B cell (primary cell): Measurements from ENCODE around the gene NPHS1. TPM values are rescaled to one million over a fixed set of nuclear protein-coding genes. Genes with fewer than 3 reads are reported as not detected.

Source experiments
- ATAC-seq: fragments of 200-7000 bp; cut with Tn5 transposase; one replicate; pipeline ENCODE4 v1.10.0; 2021; ENCODE audit warnings: low read depth, mild to moderate bottlenecking, moderate number of reproducible peaks, moderate library complexity
- CTCF ChIA-PET: fragments of 350-600 bp; sonication (Branson Sonifier 250); formaldehyde crosslinking; loops from one replicate; lab custom pipeline; 2021; ENCODE audit warnings: antibody characterized with exemption, inconsistent platforms; lab: Charles Lee
- POLR2A ChIA-PET: fragments of 350-600 bp; sonication (Branson Sonifier 250); formaldehyde crosslinking; loops from one replicate; lab custom pipeline; 2021; ENCODE audit warnings: antibody characterized with exemption; lab: Charles Lee
- DNase-seq: peaks from one replicate; pipeline ENCODE4 v3.0.0; 2013
- H2AFZ ChIP-seq: 2 replicates; pipeline ENCODE4 v1.6.1; 2012; ENCODE audit warnings: mild to moderate bottlenecking, low read depth, low read length; ENCODE audit not compliant: insufficient read depth, poor library complexity, severe bottlenecking
- H3K27ac ChIP-seq, 2 donors: 1 replicate in 1 of 2; 2 replicates in 1 of 2; pipeline ENCODE4 v1.5.1; 2012 to 2013; ENCODE audit warnings: low read length in 2 of 2, mild to moderate bottlenecking in 2 of 2, moderate library complexity in 1 of 2
- H3K27me3 ChIP-seq, 4 experiments: fragments of 200-600 bp in 1 of 4; sonication (generic) in 1 of 4; replicated peaks in 1 of 4; 1 replicate in 2 of 4; 2 replicates in 2 of 4; pipeline versions ENCODE4 v1.6.1 to v1.7.0; 2013 to 2016; ENCODE audit warnings: low read length in 3 of 4, mild to moderate bottlenecking in 2 of 4, mixed read lengths in 1 of 4, moderate library complexity in 1 of 4; ENCODE audit not compliant: insufficient read depth in 4 of 4, control insufficient read depth in 3 of 4; ENCODE audit errors: control extremely low read depth in 1 of 4
- H3K36me3 ChIP-seq, 2 experiments: replicated peaks in 1 of 2; 1 replicate in 1 of 2; 2 replicates in 1 of 2; pipeline versions ENCODE4 v1.6.1 to v1.7.1; 2013; ENCODE audit warnings: low read length in 1 of 2; ENCODE audit not compliant: insufficient read depth in 2 of 2, control insufficient read depth in 1 of 2; ENCODE audit errors: control extremely low read depth in 1 of 2, extremely low read depth in 1 of 2
- H3K4me1 ChIP-seq, 2 donors: fragments of 200-600 bp in 1 of 2; sonication (generic) in 1 of 2; 1 replicate in 1 of 2; 2 replicates in 1 of 2; pipeline versions ENCODE4 v1.5.1 to v1.6.1; 2013 to 2017; ENCODE audit warnings: low read length in 2 of 2; ENCODE audit not compliant: control insufficient read depth in 2 of 2, insufficient read depth in 2 of 2
- H3K4me2 ChIP-seq: replicated peaks from 2 replicates; pipeline ENCODE3; 2012; ENCODE audit warnings: mild to moderate bottlenecking, low read depth, low read length; ENCODE audit not compliant: poor library complexity, severe bottlenecking
- H3K4me3 ChIP-seq, 5 experiments: fragments of 200-600 bp in 1 of 5; sonication (generic) in 1 of 5; 1 replicate in 3 of 5; 2 replicates in 2 of 5; pipeline versions ENCODE4 v1.5.1 to v1.7.0; 2011 to 2016; ENCODE audit warnings: low read length in 4 of 5, mild to moderate bottlenecking in 4 of 5, low read depth in 2 of 5, control low read depth in 1 of 5, moderate library complexity in 1 of 5; ENCODE audit not compliant: insufficient read depth in 1 of 5; ENCODE audit errors: control extremely low read depth in 1 of 5, extremely low read depth in 1 of 5
- H3K79me2 ChIP-seq: fragments of 200-600 bp; sonication (generic); one replicate; pipeline ENCODE4 v1.6.0; 2016; ENCODE audit warnings: low read length; ENCODE audit not compliant: control insufficient read depth, insufficient read depth
- H3K9ac ChIP-seq: fragments of 200-600 bp; sonication (generic); 2 replicates; pipeline ENCODE4 v1.6.1; 2017; ENCODE audit warnings: mild to moderate bottlenecking, low read length, moderate library complexity
- H3K9me3 ChIP-seq, 3 donors: one replicate each; pipeline versions ENCODE4 v1.6.1 to v1.7.1; 2013; ENCODE audit warnings: low read length in 2 of 3; ENCODE audit not compliant: control insufficient read depth in 2 of 3, insufficient read depth in 1 of 3; ENCODE audit errors: control extremely low read depth in 1 of 3
- H4K20me1 ChIP-seq: 2 replicates; pipeline ENCODE4 v1.6.0; 2012; ENCODE audit warnings: mild to moderate bottlenecking, low read length; ENCODE audit not compliant: insufficient read depth, control insufficient read depth, poor library complexity, severe bottlenecking
- H3K27ac Mint-ChIP-seq: one replicate; pipeline ENCODE4 v1.8.0; 2021; ENCODE audit warnings: mixed read lengths
- H3K27me3 Mint-ChIP-seq: one replicate; pipeline ENCODE4 v1.8.0; 2021; ENCODE audit warnings: mixed read lengths
- H3K4me1 Mint-ChIP-seq: one replicate; pipeline ENCODE4 v1.8.0; 2021; ENCODE audit warnings: mixed read lengths
- H3K4me3 Mint-ChIP-seq: one replicate; pipeline ENCODE4 v1.8.0; 2021; ENCODE audit warnings: mixed read lengths
- H3K9me3 Mint-ChIP-seq: one replicate; pipeline ENCODE4 v1.8.0; 2022; ENCODE audit warnings: mixed read lengths; ENCODE audit not compliant: insufficient read depth
- CTCF ChIP-seq: fragments of 200-600 bp; IDR thresholded peaks from one replicate; pipeline ENCODE4 v1.8.0; 2022; ENCODE audit warnings: antibody characterized with exemption, mild to moderate bottlenecking
- EZH2 ChIP-seq: IDR thresholded peaks from 2 replicates; pipeline ENCODE4 v1.6.1; 2012; ENCODE audit warnings: borderline replicate concordance, low read depth, mild to moderate bottlenecking, moderate library complexity, low read length; ENCODE audit not compliant: insufficient read depth, poor library complexity, severe bottlenecking
- WGBS: methylation state at CpG from one replicate; pipeline ENCODE4 v1.1.5; 2013; ENCODE audit warnings: missing lambda C conversion rate; ENCODE audit not compliant: insufficient coverage; 5-methylcytosine and 5-hydroxymethylcytosine counted together
- intact Hi-C: fragments of 100-400 bp; cut with micrococcal nuclease; formaldehyde crosslinking; loops from one replicate; pipeline ENCODE4 v1.10.0; 2022
- polyA plus RNA-seq: library from polyadenylated mRNA; depleted of rRNA; stranded (reverse); fragments of >200 nt; gene quantifications from 2 replicates; pipeline ENCODE4 v1.2.3, GENCODE V29; 2012
- total RNA-seq, 2 donors: library from RNA; stranded (reverse); fragments of 120-200 nt in 1 of 2; gene quantifications; 1 replicate in 1 of 2; 2 replicates in 1 of 2; pipeline versions ENCODE4 v1.2.3 to v1.2.4, GENCODE V29; 2013 to 2022

NPHS1 gene
- total and polyA plus RNA-seq, 2 donors (not counting 1 experiment from before 2014, with no cell fraction given): not detected

- 97% methylated on average over 9 of the region's 10 CpGs for WGBS
- TF ChIP-seq CTCF: no peak
- no peak for TF ChIP-seq EZH2
- Histone ChIP-seq H3K4me2 (no peak overlapping the region), H3K79me2 (no peaks in the 10 kb centered on the region), H3K4me3 (no peak overlapping the region), H3K9ac (no peak overlapping the region), H4K20me1 (no peaks in the 10 kb centered on the region), H3K27ac (no peak overlapping the region), H3K36me3 (peaks cover 0 to 3% of the 10 kb centered on the region in 2 experiments), H3K4me1 (no peaks in the 10 kb centered on the region), H3K9me3 (no peaks in the 10 kb centered on the region), H2AFZ (no peak overlapping the region), H3K27me3 (no peaks in the 10 kb centered on the region)
- DNase-seq (no peak), ATAC-seq (no peak)
- Mint-ChIP-seq H3K27ac (no peak overlapping the region), H3K4me3 (no peak overlapping the region), H3K9me3 (no peaks in the 10 kb centered on the region), H3K27me3 (no peaks in the 10 kb centered on the region), H3K4me1 (no peaks in the 10 kb centered on the region)
- ChIA-PET CTCF (no interaction called here), POLR2A (no interaction called here)
- intact Hi-C loops: no loop called here
Measured at GRCh38 chr19:35785339-35785627, 67.0 kb downstream of the NPHS1 start.

- ChIA-PET POLR2A (interaction anchor here (0.5 to 0.6 kb wide), 2 partner anchors 294 to 351 kb away, joined by 3 to 9 read pairs; no protein-coding TSS in a partner anchor), CTCF (no interaction called here)
- Histone ChIP-seq H3K27me3 (no peaks in the 10 kb centered on the region), H3K4me3 (no peak overlapping the region), H3K4me1 (no peaks in the 10 kb centered on the region), H3K27ac (no peak overlapping the region), H3K4me2 (no peak overlapping the region), H3K9me3 (no peaks in the 10 kb centered on the region), H3K36me3 (peaks cover 0 to 5% of the 10 kb centered on the region in 2 experiments), H3K9ac (no peak overlapping the region), H3K79me2 (no peaks in the 10 kb centered on the region), H4K20me1 (no peaks in the 10 kb centered on the region), H2AFZ (no peak overlapping the region)
- Mint-ChIP-seq H3K27me3 (no peaks in the 10 kb centered on the region), H3K4me1 (no peaks in the 10 kb centered on the region), H3K27ac (no peak overlapping the region), H3K4me3 (no peak overlapping the region), H3K9me3 (no peaks in the 10 kb centered on the region)
- TF ChIP-seq CTCF (no peak), EZH2 (no peak)
- intact Hi-C loops: no loop called here
- DNase-seq (no peak), ATAC-seq (no peak)
- WGBS: 96% methylated on average over 41 of the region's 45 CpGs
Measured at GRCh38 chr19:35784503-35785338, 67.6 kb downstream of the NPHS1 start.
